GM19238 (cell line): ENCODE results near the gene GOLT1B.
A peak's percentile ranks its signal among the peaks of the same experiment; 100 is the strongest.
"Not testable (repeated sequence)": the region's sequence is repeated elsewhere in the genome, so short reads cannot be mapped to it uniquely, and the experiment has no call there.

ENCODE experiments used
- DNase-seq: peaks from one replicate; pipeline ENCODE4 v3.0.0; 2011; ENCODE audit warnings: low spot score; ENCODE audit not compliant: insufficient read length

The GOLT1B gene, protein sequence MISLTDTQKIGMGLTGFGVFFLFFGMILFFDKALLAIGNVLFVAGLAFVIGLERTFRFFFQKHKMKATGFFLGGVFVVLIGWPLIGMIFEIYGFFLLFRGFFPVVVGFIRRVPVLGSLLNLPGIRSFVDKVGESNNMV

GRCh38 chr12:21501258-21502163, at the start of gene GOLT1B, which contains the start of gene RECQL:
Gene GOLT1B (plus strand): TSS chr12:21501789. CDS start chr12:21501924, 135 bp downstream.
Gene RECQL (minus strand): TSS chr12:21501635. CDS start chr12:21499570, 2,065 bp downstream.
- DNase-seq = peak; percentile 78

GRCh38 chr12:21453312-21453852, 48.2 kb upstream of the GOLT1B start:
- no peak for DNase-seq

GRCh38 chr12:21456291-21456780, 45.3 kb upstream of the GOLT1B start:
- DNase-seq = no peak

- DNase-seq = no peak
These were observed 42.1 kb upstream of the GOLT1B start for GRCh38 chr12:21459474-21459873.

DNA sequence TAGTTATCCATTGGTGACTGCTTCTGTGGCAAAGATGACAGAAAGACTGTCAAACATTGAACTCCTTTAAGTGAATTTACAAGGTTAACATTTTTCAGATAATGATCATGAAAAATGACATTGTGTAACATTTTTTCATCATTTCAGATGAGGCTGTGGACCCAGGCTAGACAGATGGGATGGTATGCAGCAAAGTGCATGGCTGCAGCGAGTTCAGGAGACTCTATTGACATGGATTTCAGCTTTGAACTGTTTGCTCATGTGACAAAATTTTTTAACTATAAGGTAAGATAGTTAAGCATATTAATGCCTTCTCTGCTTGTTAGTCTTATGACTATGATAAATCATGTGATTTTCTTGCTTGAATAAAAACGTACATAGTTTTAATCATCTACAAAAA, 34.3 kb upstream of the GOLT1B start:
- DNase-seq = not testable (repeated sequence)

- DNase-seq = no peak
These were observed 30.3 kb upstream of the GOLT1B start for GRCh38 chr12:21471294-21471693.

DNA sequence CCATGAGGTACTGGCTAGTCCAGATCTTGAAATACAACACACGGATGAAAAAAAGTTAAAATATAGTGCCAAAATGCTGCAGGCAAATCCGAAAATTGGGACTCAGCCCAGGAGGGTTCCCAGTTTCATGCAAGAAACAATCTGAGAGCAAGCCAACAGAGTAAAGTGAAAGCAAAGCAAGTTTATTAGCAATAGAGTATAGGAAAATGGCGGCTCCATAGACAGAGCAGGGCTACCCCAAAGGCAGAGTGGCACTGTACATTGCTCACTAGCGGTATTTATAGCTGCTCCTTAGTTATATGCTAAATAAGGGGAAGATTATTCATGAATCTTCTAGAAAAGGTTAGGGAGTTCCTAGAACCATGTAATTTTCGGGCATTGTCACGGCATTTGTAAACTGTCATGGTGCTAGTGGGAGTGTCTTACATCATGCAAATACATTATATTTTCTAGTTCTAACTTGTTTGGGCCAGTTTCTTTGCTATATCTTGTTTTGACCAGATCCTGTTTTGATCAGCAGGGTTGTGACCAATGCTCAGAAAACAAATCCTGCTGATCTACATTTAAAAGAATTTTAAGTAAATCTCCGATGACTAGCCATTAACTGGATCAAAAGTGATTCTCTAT, 29.3 kb upstream of the GOLT1B start:
- DNase-seq = no peak

DNA sequence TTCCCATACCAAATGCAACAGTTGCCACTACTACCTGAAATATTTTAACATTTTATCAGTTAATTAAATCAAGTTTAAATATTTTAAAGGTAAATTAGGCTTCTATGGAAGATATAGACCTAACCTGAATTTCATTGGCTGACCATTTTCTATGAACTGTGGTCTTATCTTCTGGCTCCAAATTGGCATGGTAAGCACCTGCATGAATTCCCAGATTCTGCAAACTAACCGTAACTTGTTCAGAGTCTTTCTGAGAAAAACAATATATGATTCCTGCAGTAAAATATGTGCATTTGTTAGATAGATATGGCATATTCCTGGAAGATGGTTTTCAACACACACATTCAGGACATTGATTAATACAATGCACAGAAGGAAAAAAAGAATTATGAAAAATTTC, 26.0 kb upstream of the GOLT1B start:
- DNase-seq = no peak

DNA sequence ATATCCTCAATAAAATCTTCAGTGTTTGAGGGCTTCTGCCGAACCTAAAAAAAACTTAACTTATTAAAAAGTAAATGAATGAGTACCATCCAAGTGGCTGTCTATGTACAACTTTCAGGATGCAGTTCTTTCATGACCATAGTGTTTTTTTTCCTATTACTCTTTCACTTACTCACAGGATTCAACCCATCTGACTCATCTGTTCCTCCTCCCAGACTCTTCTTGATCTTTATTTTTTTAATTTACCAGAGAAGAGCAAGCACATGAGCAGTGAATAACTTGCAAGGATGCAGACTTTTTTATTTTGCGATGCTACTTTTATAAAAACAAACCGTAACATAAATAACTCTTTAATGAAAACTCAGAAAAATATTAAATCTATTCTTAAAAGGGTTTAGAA, 24.6 kb upstream of the GOLT1B start:
- DNase-seq = no peak

- DNase-seq = no peak
These were observed 22.7 kb upstream of the GOLT1B start for GRCh38 chr12:21478756-21479455.

- no peak for DNase-seq
These were observed 18.1 kb upstream of the GOLT1B start for GRCh38 chr12:21483531-21483930.

DNA sequence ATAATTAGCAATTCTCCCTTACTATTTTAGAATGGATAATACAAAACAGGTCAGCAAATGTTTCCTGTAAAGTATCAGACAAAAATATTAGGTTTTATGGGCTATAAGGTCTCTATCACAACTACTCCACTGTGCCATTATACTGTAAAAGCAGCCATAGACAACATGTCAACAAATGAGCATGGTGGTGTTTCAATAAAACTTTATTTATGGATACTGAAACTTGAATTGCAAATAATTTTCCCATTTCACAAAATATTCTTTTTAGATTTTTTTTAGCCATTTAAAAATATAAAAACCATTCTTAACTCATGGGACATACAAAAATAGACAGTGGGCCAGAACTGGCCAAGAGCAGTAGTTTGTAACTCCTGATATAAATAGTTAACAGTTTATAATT, 15.6 kb upstream of the GOLT1B start:
- no peak for DNase-seq

DNA sequence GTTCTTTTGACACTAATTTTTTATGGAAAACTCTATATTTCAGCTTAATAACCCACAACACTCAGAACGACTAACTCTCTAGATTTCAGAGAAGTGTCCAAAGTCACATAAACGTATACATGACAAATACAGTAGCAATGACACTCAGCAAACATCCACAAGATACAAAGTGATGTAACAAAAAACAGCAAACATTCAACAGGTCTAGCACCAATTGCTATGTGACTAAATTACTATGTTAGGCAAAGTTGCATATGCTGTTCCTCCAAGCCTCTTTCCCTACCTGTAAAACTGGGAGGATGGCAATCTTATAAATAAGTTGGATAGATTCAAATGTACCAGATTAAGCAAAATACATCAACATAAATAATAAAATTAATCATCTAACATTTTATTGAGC, 1.8 kb upstream of the GOLT1B start:
- no peak for DNase-seq

DNA sequence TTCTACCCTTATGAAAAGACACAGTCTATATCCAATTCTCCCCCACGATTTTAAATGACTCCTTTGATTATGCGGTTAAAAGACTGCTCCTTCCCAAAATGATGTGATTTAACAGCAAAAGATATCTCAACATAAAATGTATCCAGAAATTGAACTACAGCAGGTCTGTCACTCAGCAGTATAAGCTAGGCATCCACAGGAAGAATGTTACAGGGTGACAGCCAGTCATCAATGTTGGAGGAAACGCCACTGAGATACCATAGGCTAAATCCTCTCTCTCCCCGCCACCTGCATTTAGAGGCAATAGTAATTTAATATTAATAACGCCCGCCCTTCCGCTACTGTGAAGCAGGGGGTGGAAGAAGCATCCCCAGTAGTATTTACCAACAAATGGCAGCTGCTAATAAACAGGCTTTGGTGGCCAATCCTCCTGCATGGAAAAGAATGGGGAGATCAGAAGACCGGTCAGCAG, 767 bp upstream of the GOLT1B start:
- no peak for DNase-seq

DNA sequence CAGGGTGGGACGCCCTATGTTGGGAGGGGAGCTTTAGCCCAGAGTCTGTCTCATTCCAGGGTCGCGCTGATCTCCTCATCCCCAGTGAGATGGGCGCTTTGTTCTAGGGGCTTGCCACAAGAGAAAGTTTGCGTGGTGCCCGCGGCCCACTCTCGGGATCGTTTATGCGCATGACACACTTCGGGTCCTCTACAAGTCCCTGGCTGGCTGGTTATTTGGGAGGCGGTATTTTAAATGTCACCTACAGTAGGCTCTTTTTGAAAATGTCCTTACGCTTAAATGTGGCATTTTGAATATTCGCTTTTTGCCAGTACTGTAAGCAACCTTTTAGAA, 541 bp downstream of the GOLT1B start:
- no peak for DNase-seq

GRCh38 chr12:21502872-21503271, 1.3 kb downstream of the GOLT1B start:
- DNase-seq = no peak

- DNase-seq = no peak
These were observed 4.3 kb downstream of the GOLT1B start for GRCh38 chr12:21505888-21506287.

DNA sequence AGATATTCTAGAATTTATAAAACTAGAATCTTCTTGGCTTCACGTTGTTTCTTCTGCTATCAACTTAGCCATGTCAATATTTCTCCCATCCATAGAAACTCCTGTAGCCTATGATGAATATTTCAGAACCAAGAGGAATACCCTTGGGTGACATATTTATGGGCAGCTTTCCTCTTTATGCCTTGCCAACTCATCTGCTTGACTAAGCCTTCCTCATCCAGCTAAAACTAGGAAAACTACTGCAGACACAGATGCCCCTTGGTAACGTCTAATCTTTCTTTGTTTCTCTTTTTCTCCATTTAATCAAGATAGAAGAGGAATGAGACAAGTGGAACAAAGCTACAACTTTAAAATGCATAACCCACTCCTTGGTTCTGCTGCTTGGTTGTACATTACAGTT, 6.3 kb downstream of the GOLT1B start:
- DNase-seq = no peak

GRCh38 chr12:21509768-21510167, 8.2 kb downstream of the GOLT1B start:
- no peak for DNase-seq

DNA sequence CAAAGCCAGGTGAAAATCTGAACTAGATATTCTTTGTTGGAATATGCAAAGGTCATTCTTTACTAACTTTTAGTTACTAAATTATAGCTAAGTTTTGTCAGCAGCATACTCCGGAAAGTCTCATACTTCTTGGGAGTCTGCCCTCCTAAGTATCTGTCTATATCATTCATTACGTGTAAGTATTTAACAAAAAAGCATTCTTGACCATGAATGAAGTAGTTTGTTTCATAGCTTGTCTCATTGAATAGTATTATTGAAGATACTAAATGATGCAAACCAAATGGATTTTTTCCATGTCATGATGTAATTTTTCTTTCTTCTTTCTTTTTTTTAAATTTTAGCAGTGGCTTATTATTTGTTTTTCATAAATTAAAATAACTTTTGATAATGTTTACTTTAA, 14.7 kb downstream of the GOLT1B start:
- no peak for DNase-seq

- no peak for DNase-seq
These were observed 16.9 kb downstream of the GOLT1B start for GRCh38 chr12:21518451-21518850.
